HK-2 (cell line): ENCODE data around the gene CYP2C9.
A peak's percentile ranks its signal among the peaks of the same experiment; 100 is the strongest.
"Not testable (repeated sequence)": the region's sequence is repeated elsewhere in the genome, so short reads cannot be mapped to it uniquely, and the experiment has no call there.

Experiments
- DNase-seq: peaks from one replicate; pipeline ENCODE4 v3.0.0-alpha.2; 2018; ENCODE audit not compliant: unreplicated experiment

The CYP2C9 gene

GRCh38 chr10:94938383-94938782 lies at the start of gene CYP2C9:
Gene CYP2C9, plus strand, starts transcription at chr10:94938658. Its CDS starts 25 bp downstream, at chr10:94938683.
- no peak for DNase-seq

- DNase-seq, result no peak
Measured at GRCh38 chr10:94889123-94889522, 49.3 kb upstream of the CYP2C9 start.

GRCh38 chr10:94890264-94891022 lies 48.0 kb upstream of the CYP2C9 start:
- DNase-seq, result no peak

- DNase-seq, result not testable (repeated sequence)
Measured at GRCh38 chr10:94898414-94898813, 40.0 kb upstream of the CYP2C9 start.

GRCh38 chr10:94902080-94902479 lies 36.4 kb upstream of the CYP2C9 start:
- no peak for DNase-seq

- DNase-seq, result no peak
Measured at GRCh38 chr10:94902570-94902969, 35.9 kb upstream of the CYP2C9 start.

- DNase-seq, result not testable (repeated sequence)
Measured at GRCh38 chr10:94904506-94905148, 33.8 kb upstream of the CYP2C9 start.

GRCh38 chr10:94916423-94916822 lies 22.0 kb upstream of the CYP2C9 start:
- no peak for DNase-seq

GRCh38 chr10:94936721-94937120 lies 1.7 kb upstream of the CYP2C9 start:
- DNase-seq, result no peak

- DNase-seq, result not testable (repeated sequence)
Measured at GRCh38 chr10:94943432-94944103, 5.1 kb downstream of the CYP2C9 start.

GRCh38 chr10:94946181-94946580 lies 7.7 kb downstream of the CYP2C9 start:
- not testable (repeated sequence) for DNase-seq

- DNase-seq, result peak; percentile 3
Measured at GRCh38 chr10:94963901-94964300, 25.4 kb downstream of the CYP2C9 start.

- no peak for DNase-seq
Measured at GRCh38 chr10:94983555-94983954, 45.1 kb downstream of the CYP2C9 start.

- DNase-seq, result no peak
Measured at GRCh38 chr10:94989192-94989591, 50.7 kb downstream of the CYP2C9 start.

GRCh38 chr10:94991243-94991888 lies 52.9 kb downstream of the CYP2C9 start:
- DNase-seq, result no peak

GRCh38 chr10:94992811-94993210 lies 54.4 kb downstream of the CYP2C9 start:
- DNase-seq, result no peak

- DNase-seq, result no peak
Measured at GRCh38 chr10:94997741-94998174, 59.3 kb downstream of the CYP2C9 start.

- no peak for DNase-seq
Measured at GRCh38 chr10:95026461-95026860, 88.0 kb downstream of the CYP2C9 start.

GRCh38 chr10:95031656-95032055 lies 93.2 kb downstream of the CYP2C9 start:
- no peak for DNase-seq

- DNase-seq, result no peak
Measured at GRCh38 chr10:95034401-95034800, 95.9 kb downstream of the CYP2C9 start.

- DNase-seq, result no peak
Measured at GRCh38 chr10:95035332-95036295, 97.2 kb downstream of the CYP2C9 start.
